Stimulated activated CD8-positive, alpha-beta memory T cell treated with anti-CD3 and anti-CD28 coated beads, Interleukin-2, amount 100 ng/mL, for 48 hours (primary cell): ENCODE data around the gene C2CD2L.
"Not testable (repeated sequence)": the region's sequence is repeated elsewhere in the genome, so short reads cannot be mapped to it uniquely, and the experiment has no call there.

ENCODE experiments used
- DNase-seq, 2 donors: peaks; one replicate each; pipeline ENCODE4 v3.0.0-alpha.2; 2020; ENCODE audit warnings: low read depth in 2 of 2

C2CD2L gene

DNA sequence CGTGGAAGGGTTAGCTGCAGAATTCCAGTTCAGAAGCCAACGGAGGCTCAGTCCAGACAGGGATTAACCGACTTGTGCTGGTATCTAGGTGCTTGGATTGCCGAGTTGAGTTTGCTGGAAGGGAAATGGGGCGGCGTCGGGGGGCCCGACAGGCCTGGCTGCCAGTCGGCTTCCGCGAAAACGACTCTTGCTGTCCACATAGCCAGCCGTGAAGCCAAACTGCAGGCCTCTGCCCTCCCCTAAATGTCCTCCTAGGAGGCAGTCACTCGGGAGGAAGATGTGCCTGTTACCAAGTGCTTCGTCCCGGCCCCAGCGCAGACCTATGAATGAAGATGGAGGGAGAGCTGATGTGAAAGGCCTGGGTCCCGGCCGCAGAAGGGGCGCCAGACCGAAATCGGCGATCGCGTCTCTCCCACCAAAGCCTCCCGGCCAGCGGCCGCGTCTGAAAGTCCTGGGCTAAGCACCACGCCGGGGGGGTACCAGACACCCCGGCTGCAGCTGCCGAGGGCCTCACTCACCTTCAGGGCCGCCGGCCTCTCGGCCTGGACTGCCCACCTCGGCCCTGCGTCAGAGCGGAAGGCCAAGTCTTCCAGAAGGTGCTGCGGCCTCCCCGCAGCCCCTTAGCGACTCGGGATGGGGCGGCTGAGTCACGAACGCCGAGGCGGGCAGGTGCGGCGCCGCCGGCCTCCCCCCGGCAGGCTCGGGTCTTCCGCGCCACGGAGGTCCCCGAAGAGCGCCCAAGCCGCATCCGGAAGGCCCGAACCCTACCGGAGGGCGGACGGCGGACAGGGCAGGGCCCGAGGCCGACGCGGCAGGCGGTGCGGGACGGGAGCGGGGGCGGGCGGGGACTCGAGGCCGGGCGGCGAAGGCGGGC is 13.0 kb upstream of the C2CD2L start:
- DNase-seq: no peak

DNA sequence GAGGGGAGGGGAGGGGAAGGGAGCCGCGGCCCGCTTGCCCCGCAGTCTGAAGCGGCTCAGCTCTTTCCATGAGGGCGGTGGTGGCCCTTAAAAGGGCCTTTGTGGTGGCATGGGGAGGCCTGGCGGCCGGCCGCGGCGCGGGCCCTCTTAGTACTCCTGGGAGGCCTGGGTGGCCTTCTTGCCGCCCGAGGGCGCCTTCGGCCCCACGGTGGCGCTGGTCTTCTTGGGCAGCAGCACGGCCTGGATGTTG is 12.4 kb upstream of the C2CD2L start:
- DNase-seq: peak in 1 of 2 donors; percentile 44

DNA sequence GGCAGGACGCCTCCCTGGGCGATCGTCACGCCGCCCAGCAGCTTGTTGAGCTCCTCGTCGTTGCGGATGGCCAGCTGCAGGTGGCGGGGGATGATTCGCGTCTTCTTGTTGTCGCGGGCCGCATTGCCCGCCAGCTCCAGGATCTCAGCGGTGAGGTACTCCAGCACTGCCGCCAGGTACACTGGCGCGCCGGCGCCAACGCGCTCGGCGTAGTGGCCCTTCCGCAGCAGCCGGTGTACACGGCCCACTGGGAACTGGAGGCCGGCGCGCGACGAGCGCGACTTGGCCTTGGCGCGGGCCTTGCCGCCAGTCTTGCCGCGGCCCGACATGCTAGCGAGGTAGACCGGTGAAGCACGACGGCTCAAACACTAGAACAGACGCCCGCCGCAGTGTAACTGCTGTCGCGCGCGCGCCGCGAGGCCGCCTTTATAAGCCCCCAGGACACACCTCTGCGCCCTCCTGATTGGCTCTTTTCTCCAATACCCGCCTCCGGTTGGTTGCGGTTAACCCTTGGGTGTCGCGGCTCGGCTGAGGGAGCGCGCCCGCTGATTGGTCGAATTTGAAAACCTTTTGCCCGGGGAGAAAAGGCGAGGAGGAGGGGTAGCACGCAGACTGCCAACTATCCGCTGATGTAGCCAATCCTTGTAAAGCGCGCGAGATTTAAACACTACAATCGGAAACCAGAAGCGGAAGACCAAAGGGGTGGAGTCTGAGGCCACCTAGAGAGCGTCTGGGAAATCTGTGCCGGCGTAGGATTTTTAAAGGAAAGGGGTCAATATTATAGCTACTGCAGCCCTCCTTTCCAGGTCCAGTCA is 11.9 kb upstream of the C2CD2L start:
- DNase-seq: peak; percentile 98 to 99

DNA sequence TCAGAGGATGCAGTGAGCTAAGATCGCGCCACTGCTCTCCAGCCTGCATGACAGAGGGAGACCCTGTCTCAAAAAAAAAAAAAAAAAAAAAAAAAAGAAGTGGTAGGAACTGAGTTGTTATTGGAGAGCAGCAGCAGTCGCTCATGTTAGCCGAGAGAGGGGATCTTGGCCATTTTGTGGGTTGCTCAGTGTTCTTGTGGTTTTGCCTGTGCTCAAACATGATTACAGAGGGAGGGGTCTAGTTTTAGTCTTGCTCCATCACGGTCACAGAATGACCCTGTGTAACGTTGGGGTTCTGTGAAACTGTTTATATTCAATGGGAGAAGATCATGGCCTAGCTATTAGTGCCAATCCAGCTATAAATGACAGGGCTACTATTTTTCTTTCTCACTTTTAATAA is 7.4 kb upstream of the C2CD2L start:
- DNase-seq: no peak

DNA sequence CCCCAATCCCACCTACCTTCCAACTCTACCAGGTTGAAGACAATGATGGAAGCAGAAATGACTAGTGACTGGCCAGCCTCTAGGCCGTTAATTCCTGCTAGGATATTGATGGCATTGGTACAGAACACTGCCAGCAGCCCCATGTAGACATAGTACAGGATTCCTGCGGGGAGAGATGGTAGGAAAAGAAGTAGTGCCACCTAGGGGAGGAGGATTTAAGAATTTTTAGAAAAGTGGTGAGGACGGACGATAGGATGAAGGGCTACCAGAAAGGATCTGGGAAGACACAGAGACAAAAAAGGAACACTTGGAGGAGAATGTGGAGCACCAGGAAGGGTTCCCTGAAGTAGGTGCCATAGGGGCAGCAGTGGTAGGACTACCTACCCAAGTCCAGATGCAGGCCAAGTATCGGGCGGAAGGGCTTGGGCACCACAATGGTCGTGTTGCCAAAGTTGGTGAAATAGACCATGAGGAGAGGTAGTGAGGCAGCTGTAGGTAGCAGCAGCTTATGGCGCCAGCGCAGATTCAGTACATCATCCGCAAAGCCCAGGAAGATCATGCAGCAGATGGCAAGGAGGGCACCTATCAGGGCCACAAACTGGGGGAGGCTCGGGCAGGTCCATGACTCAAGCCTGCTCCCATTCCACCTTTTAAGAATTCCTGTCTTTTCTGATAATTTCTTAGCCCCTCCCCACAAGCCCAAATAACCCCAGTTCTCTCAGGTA is 6.7 kb upstream of the C2CD2L start:
- DNase-seq: no peak

DNA sequence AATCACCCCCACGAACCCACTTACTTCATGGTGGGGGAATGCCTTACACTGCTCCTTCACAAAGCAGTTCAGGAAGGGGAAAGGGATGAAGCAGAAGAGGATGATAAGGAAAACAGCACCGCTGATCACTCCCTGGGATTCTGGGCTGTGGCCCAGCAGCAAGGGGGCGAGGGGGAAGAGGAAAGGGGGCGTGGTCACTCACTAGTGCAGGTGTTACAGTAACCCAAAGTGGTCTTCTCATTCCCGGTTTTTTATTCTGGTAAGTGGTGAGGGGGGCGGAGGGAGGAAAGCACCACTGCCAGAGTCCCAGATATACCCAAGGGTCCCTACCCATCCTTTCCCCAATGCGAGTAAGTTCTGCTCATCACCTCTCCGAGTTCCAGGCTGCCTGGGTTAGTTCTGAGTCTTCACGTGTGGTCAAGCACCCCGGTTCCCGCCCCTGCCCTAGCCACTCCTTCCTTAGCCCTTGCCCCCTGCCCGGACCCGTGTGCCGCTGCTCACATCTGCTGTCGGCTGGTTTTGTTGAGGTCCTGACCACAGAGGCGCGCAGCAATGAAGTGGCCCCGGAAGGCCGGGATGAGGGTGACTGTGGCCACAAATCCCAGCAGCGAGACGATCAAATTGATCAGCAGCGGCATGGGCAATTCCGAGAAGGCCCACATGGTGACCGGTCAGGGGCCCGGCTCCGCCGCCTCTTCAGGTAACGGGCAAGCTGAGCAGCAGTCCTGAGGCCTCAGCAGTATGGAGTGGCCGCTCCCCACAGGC is 6.0 kb upstream of the C2CD2L start:
- DNase-seq: no peak

DNA sequence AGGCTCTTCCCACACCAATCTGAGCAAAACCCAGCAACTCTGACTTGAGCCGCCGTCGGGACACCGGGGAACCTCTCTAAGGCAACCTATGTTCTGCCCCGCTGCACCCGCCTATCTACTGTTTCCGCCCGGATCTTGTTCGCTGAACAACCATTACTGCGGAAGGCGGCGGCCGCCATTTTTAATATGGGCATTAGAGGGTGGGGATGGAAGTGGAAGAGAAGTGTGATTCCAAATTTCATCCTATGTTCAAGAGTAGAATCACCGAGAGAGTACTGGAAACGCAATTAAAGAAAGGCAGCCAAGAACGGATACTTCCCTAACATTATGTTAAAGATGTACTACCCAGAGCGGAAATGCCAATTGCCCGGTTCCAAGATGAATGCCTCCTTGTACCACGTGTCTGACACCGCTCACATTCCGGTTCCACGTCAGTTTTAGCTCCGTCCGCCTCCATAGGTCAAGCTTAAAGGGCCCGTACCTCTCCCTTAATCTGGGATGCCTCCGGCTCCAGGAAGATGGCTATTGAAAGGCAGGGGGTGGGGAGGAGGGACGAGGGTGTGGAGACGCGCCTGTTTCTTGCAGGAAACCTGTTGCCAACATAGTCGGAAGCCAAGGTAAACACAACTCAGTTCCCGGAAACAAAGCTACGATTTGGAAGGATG is 5.3 kb upstream of the C2CD2L start, which contains the start of gene DPAGT1:
Gene DPAGT1, minus strand, starts transcription at position 95 of the 665 bp plus-strand sequence. CDS start 198 bp downstream, outside the sequence.
- DNase-seq: peak; percentile 65 to 80

DNA sequence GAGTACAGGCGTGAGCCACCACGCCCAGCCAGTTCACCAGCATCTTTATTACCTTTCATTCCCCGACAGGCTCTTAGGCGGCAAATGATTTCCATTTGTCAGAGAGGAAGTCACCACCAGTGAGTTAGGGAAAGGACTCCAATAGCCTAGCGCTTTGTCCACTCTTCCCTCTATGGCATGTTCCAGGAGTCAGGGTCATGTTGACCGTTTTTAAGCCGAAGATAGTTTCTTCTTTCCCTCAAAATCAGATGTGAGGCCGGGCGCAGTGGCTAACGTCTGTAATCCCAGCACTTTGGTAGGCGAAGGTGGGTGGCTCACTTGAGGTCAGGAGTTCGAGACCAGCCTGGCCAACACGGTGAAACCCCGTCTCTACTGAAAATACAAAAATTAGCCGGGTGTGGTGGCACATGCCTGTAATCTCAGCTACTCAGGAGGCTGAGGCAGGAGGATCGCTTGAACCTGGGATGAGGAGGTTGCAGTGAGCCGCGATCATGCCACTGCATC is 3.9 kb upstream of the C2CD2L start:
- DNase-seq: not testable (repeated sequence)

DNA sequence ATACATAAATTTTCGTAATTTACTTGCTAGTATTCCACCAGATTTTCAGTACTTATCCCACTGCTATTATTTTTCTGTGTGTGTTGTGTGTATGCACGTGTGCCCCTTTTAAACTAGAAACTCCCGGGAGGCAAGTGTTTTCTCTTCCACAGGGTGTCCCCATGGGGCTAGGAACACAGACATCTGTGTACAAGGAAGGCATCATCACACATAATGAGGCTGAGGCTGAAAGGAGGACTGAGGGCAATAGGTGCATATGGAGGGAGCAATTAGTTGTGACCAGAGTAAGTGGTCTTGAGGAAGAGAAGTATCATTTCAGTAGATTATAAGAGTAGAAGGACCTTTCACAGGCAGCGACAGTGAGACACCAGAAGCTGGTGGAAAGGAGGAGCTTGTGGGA is 3.4 kb upstream of the C2CD2L start:
- no peak for DNase-seq

DNA sequence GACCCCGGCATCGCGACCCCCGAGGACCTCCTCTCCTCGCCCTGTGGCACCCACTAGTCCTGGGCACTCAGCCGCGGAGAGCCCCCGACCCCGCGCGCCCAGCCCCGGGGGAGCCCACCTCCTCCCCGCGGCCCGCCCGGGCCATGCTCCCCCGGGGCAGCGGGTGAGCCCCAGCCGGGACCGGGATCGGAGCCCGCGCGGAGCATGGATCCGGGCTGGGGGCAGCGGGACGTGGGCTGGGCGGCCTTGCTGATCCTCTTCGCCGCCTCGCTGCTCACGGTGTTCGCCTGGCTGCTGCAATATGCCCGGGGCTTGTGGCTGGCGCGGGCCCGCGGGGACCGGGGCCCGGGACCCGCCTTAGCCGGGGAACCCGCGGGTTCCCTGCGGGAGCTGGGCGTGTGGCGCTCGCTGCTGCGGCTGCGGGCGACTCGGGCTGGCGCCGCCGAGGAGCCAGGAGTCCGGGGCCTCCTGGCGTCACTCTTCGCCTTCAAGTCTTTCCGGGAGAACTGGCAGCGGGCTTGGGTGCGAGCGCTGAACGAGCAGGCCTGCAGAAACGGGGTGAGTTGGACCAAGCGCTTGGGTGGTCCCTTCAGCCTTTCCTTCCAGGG is 498 bp downstream of the C2CD2L start:
- DNase-seq: no peak

DNA sequence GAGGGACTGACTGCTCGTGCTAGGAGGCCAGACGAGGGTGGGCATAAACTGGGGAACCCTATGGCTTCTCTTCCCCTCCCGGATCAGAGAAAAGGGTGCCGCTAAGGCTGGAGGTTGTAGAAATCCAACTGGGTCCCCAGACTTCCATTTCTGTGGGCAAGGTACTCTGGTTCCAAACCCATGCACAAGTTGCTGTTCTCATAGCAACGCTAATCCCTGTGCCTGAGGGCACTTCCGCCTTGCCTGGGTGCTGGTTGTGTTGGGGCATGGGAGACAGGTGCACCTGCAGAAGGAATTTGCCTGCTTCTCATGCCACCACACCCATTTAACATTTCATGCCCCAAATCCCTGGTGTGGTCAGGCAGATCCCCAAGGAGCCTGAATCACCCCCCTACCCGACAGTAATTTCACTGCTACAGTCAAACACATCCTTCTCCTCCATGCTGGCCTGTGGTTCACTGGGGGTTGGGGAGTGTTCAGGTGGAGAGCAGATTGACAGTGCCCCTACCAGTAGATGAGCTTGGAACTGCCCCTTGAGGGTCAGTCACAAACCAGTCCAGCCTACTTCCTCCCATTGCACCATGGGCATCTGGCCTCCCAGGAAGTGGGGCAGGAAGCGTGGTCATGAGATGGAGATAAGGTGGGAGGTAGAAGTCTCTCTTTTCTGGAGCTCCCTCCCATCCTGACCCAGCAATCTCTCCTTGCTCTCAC is 1.2 kb downstream of the C2CD2L start:
- no peak for DNase-seq

DNA sequence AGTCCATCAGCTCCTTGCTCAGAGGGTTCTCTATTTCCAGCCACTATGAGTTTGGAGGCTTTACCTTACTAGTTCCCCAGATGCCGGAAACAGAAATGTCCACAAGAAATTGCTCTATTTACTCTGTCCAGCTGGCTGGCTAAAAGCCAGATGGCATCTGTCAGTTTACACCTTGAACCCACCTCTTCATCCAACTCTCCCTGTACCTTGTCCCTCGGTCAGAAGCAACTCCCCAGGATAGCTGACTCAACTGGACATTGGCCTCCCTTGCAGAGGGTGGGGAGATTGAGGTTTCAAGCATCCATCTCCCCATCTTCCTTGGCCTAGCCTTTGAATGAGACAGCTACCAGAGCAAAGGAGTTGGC is 1.7 kb downstream of the C2CD2L start:
- DNase-seq: no peak

DNA sequence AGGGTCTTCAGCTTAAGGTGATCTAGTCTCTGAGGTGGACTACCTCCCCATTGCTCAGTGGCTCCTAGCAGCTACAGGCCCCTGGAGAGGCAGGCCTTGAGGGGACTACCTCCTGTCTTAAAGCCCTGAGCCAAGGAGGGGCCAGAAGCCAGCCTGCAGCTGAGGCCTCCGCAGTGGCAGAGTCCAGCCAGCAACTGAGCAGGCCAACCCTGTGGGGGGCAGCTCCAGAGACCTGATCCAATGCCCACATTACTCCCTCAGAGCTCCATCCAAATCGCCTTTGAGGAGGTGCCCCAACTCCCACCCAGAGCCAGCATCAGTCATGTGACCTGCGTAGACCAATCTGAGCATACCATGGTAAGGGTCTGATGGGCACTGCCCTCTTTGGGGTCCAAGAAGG is 2.7 kb downstream of the C2CD2L start:
- no peak for DNase-seq

DNA sequence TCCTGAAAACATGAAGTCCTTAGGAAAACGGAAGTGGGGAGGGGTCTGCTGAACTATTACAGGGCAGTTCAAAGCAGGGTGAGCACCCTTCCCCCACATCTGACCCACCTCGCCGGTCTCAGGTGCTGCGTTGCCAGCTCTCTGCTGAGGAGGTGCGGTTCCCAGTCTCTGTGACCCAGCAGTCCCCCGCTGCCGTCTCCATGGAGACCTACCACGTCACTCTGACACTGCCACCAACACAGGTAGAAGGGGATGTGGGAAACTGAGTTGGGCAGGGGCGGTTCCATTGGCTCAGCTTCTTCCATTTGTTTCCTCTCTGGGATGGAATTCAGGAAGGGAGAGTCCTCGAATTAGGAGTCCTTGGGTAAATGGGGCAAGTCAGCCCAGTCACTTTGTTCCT is 3.3 kb downstream of the C2CD2L start:
- no peak for DNase-seq

DNA sequence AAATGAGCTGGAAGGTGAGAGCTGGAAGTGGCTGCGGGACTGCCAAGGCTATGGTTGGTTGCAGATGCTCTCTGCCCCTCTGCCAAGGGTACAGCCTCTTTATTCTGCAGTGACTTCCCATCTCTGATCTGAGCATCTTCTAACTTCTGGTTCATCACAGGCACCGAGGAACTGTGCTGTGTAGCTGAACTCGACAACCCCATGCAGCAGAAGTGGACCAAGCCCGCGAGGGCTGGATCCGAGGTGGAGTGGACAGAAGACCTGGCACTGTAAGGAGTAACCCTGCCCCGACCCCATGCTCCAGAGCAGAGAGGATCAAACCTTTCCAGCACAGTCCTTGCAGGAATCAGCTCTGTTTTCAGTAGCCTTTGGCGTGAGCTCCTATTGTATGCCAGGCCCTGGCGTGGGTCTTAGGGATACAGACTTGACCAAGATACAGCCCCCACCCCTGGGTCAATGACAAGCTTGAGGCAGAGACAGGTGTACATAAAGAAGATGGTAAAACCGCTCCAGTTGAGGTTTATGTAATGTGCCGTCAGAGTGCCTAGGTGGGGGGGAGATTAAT is 4.3 kb downstream of the C2CD2L start:
- no peak for DNase-seq

DNA sequence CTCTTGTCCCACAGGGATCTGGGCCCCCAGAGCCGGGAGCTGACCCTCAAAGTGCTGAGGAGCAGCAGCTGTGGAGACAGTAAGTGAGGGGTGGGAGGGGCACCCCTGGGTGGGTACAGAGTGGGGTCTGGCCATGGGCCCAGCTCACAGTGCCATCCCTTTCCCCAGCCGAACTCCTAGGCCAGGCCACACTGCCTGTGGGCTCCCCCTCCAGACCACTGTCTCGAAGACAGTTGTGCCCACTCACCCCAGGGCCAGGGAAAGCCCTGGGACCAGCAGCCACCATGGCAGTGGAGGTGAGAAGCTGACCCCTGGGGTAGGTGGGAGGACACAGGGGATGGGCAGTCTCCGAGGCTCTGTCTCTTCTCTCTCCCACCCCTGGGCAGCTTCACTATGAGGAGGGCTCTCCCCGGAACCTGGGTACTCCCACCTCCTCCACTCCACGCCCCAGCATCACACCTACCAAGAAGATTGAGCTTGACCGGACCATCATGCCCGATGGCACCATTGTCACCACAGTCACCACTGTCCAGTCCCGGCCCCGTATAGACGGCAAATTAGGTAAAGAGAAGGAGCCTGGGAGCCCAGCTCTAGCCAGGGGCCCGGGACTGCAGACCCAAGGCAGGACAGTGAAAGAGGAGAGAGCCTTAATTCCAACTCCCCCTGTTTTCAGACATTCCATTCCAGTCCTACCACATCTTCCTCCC is 5.3 kb downstream of the C2CD2L start:
- no peak for DNase-seq

DNA sequence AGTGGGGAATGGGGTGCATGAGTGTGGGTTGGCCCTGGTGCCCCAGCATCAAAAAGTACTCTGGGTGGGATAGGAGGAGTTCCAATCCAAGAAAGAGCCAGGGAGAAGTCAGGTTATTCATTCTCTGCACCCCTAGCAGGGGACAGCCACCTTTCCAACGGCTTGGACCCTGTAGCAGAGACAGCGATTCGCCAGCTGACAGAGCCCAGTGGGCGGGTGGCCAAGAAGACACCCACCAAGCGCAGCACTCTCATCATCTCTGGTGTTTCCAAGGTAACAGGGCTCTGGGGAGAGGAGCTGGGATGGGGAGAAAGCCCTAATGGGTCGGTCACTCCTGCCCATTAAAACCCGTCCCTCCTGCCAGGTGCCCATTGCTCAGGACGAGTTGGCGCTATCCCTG is 6.6 kb downstream of the C2CD2L start:
- no peak for DNase-seq

DNA sequence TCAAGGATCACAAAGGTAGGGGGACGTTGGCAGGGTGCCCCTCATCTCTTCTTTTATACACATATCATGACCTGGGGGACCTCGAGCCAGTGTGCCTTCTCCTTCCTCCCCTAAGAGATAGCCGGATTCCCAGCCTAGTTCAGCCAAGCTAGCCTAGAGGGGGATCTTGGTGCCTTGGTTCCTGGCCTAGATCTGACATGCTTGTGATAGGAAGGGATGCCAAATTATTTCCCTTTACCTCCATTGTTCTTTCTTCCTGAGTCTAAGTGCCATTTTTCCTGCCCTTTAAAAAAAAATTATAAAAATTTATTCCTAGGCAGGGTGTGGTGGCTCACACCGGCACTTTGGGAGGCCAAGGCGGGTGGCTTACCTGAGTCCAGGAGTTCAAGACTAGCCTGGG is 7.2 kb downstream of the C2CD2L start:
- DNase-seq: no peak
